ENCODE results near the gene IL18BP.

IL18BP gene

DNA sequence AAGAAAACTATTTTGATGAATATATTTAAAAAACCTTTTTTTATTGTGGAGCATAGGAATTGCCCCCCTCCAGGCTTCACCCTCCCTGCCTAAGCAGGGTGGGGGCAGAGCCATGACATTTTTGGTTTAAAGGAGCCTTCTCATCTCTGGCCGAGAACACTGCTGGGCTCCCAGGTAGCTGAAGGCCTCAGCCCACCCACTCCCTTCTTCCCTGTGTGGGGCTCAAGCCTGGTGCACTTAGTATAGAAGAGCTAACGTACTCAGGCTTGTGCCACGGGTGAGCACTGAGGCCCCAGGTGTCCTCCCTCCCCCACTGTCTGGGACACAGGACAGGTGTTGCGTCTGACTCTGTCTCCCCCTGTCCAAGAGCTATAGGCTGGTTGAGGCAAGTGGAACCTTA lies 2.2 kb upstream of the IL18BP start:
- DNase-seq (ENCODE audit: extremely low read depth in 1 of 2, low read depth in 1 of 2), result no peak

DNA sequence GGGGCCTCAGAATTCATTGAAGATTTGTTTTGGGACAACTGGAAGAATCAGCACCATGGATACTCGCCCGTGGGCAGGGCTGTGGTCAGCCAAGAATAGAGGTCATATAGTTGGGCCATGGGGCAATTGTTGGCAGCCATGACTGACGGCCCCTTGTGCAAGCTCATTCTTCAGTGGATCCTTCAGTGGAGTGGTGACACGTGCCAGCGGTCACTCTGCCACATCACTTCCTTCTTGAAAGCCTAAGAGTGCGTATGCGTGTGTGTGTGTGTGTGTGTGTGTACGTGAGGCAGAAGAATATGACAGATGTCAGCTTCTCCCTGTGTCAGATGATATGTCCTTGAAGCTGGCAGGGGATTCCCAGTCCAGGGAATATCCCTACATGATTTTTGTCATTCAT lies 1.8 kb upstream of the IL18BP start:
- DNase-seq (ENCODE audit: extremely low read depth in 1 of 2, low read depth in 1 of 2), result no peak

DNA sequence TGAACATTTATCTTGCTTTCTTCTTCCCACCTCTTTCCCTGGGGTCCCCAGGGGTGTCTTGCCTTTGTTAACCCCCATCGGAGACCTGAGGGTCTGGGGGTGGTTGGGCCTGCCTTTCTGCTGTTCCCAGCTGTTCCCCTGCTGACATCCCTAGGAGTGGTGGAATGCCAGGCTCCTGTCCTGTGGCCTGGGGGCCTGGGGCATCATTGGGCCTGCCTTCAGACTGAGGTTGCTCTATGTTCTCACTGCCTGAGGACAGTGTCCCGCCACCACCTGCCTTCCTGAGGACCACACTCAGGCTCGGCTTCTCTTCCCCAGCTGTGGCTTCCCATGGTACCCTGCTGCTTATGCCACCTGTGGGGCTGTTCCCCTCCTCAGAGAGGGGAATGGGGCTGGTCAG lies 1.1 kb upstream of the IL18BP start:
- no peak for DNase-seq (ENCODE audit: extremely low read depth in 1 of 2, low read depth in 1 of 2)

DNA sequence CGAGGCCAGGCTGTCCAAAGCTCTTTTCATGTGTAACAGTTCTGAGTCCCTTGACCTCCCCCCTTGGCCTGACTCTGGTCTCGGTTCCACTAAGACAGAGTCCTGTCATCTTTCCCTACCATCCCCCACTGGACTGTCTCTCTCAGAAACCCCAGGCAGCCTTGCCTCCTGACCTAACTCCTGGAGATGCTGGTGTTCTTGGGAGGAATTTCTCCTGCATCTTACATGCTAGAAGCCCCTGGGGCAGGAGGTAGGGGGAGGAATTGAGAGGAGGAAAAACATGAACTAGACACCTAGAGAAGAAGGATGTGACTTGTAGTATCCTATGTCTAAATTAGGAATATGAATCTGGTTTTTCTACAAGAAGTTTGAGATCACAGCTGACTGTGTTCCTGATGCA lies 648 bp upstream of the IL18BP start:
- DNase-seq (ENCODE audit: extremely low read depth in 1 of 2, low read depth in 1 of 2), result no peak

DNA sequence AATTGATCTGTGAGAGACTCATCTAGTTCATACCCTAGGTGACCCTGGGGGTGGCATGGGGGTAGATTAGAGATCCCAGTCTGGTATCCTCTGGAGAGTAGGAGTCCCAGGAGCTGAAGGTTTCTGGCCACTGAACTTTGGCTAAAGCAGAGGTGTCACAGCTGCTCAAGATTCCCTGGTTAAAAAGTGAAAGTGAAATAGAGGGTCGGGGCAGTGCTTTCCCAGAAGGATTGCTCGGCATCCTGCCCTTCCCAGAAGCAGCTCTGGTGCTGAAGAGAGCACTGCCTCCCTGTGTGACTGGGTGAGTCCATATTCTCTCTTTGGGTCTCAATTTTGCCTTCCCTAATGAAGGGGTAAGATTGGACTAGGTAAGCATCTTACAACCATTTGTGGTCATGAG lies 653 bp downstream of the IL18BP start:
- DNase-seq (ENCODE audit: extremely low read depth in 1 of 2, low read depth in 1 of 2), result no peak

DNA sequence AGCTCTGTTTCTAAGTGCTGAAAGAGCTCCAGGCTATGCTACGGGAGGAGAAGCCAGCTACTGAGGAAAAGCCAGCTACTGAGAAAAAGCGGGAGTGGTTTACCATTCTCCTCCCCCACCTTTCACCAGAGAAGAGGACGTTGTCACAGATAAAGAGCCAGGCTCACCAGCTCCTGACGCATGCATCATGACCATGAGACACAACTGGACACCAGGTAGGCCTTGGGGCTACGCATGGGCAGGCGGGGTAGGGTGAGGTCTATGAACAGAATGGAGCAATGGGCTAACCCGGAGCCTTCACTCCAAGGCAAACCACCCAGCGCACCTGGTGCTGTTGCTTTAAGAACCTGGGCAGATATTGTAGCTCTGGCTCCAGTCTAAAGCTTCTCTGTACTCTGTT lies 1.1 kb downstream of the IL18BP start:
- no peak for DNase-seq (ENCODE audit: extremely low read depth in 1 of 2, low read depth in 1 of 2)

DNA sequence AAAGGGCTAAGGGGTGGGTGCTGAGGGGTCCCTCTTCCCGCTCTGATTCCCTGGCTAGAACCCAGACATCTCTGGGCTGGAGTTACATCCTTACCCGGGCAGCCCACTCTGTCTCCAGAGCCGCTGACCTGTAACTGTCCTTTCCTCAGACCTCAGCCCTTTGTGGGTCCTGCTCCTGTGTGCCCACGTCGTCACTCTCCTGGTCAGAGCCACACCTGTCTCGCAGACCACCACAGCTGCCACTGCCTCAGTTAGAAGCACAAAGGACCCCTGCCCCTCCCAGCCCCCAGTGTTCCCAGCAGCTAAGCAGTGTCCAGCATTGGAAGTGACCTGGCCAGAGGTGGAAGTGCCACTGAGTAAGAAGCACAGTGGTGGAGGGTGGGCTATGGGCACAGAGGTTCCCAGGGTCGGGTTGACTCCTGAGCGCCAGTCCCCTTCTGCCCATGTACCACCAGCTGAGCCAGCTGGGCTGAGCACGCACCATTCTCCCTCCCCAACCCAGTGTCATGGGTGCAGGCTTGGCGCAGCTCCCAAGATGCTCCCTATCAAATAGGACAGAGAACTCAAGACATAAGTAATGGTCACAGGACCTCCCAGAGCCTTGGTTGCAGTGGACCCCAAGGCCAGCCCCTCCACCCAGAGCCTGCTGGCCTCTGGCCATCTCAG lies 1.6 kb downstream of the IL18BP start:
- DNase-seq (ENCODE audit: extremely low read depth in 1 of 2, low read depth in 1 of 2), result no peak

DNA sequence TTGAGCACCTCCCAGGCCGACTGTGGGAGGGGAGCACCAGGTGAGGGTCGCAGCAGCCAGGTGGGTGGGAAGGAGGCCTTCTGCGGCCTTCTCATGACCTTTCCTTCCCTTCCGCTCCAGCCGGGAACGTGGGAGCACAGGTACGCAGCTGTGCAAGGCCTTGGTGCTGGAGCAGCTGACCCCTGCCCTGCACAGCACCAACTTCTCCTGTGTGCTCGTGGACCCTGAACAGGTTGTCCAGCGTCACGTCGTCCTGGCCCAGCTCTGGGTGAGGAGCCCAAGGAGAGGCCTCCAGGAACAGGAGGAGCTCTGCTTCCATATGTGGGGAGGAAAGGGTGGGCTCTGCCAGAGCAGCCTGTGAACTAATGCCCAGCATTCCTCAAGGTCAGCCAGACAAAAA lies 2.6 kb downstream of the IL18BP start:
- no peak for DNase-seq (ENCODE audit: extremely low read depth in 1 of 2, low read depth in 1 of 2)

DNA sequence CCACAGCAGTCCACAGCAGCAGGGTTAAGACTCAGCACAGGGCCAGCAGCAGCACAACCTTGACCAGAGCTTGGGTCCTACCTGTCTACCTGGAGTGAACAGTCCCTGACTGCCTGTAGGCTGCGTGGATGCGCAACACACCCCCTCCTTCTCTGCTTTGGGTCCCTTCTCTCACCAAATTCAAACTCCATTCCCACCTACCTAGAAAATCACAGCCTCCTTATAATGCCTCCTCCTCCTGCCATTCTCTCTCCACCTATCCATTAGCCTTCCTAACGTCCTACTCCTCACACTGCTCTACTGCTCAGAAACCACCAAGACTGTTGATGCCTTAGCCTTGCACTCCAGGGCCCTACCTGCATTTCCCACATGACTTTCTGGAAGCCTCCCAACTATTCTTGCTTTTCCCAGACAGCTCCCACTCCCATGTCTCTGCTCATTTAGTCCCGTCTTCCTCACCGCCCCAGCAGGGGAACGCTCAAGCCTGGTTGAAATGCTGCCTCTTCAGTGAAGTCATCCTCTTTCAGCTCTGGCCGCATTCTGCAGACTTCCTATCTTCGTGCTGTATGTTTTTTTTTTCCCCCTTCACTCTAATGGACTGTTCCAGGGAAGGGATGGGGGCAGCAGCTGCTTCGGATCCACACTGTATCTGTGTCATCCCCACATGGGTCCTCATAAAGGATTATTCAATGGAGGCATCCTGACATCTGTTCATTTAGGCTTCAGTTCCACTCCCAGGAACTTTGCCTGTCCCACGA lies 3.3 kb downstream of the IL18BP start:
- no peak for DNase-seq (ENCODE audit: extremely low read depth in 1 of 2, low read depth in 1 of 2)

DNA sequence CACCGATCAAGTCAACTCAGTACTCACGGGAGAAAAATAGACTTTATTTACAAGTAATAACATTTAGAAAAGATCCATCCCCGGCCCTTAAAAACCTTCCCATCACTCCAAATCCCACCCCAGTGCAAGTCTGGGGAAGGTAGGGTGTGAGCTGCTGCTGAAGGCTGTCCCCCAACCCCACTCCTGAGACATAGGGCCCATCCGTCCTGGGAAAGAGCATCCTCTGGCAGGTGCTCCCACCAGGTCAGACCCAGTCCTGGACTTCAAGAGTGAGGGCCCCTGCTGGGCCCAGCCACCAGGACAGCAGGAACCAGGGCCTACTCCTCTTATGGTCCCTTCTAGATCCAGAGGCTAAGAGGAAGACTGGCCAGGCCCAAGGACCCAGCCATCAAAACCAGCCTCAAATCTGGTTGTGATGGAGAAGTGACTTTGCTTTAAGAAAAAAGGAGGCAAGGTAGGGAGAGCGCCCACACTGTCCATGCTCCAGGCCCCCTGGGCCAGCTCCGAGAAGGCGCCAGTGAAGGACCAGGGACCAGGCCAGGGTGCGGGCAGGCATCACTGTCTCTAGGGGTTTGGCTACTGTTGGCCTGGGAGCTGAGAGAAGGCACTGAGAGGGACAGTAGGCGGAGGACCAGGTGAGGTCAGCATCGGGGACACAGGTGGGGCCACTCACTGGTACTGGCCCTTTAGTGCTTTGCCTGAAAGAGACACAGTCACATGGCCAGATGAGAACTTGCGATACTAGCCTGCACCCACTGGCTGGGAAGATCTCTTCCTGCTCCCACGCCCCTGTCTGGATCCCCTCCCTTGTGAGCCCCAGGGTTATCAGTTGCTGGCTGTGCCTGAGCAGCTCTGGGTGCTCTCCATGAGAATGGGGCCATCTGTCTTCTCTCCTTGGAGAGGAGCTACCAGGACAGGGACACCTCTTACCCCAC lies 4.4 kb downstream of the IL18BP start:
- DNase-seq (ENCODE audit: extremely low read depth in 1 of 2, low read depth in 1 of 2), result no peak

DNA sequence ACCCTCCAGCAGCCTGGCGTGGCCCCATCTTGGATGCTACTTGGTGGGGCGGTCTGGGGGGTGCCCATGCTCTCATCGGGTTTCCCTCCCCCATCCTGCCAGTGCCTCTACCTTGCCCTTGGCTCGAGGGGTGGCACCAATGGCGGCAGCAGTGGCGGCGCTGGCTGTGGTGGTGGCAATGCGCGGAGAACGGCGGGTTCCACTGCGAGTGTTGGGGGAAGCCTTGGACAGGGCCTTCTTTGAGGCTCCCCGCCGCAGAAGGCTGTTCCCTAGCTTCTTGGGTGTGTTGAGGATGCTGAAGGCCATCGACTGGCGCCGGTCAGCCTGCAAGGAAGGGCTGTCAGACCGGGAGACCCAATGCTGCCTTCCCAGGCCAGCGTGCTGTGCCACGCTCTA lies 5.1 kb downstream of the IL18BP start:
- DNase-seq (ENCODE audit: extremely low read depth in 1 of 2, low read depth in 1 of 2), result no peak

DNA sequence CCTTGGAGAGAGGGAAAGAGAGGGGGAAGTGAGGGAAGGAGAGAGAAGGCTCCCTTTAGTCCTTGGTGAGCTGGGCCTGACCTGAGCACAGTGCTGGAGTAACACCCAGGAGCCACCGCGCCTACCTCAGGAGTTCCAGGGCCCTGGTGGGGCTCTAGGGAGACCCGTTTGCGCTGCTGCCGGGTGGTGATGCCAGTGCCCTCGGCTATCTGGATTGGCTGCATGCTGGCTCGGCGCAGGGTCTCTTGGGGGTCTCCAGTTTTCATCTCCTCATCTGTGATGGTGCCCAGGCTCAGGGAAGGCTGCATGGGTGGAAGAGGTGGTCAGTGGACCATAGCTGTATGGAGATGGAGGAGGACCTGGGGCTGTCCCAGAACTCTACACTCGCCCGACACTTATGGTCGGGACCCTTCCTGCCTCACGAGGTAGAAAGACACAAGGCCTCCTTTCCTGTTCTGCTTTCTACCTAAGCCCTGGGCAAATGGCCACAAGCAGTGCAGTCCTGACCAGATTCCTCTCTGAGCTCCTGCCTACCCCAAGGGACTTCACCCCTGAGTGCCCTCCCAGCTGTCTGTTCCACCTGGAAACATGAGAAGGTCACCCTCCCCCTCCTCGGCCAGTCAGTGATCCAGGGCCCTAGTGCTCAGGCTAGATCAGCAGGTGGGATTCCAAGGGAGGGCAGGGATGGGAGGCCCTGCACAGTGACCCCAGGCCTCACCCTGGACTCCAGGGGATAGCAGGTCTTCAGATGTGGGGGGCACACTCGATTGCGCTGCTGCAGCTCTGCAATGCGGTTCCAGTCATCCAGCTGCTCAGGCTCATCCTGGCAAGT lies 6.0 kb downstream of the IL18BP start:
- DNase-seq (ENCODE audit: extremely low read depth in 1 of 2, low read depth in 1 of 2), result no peak

DNA sequence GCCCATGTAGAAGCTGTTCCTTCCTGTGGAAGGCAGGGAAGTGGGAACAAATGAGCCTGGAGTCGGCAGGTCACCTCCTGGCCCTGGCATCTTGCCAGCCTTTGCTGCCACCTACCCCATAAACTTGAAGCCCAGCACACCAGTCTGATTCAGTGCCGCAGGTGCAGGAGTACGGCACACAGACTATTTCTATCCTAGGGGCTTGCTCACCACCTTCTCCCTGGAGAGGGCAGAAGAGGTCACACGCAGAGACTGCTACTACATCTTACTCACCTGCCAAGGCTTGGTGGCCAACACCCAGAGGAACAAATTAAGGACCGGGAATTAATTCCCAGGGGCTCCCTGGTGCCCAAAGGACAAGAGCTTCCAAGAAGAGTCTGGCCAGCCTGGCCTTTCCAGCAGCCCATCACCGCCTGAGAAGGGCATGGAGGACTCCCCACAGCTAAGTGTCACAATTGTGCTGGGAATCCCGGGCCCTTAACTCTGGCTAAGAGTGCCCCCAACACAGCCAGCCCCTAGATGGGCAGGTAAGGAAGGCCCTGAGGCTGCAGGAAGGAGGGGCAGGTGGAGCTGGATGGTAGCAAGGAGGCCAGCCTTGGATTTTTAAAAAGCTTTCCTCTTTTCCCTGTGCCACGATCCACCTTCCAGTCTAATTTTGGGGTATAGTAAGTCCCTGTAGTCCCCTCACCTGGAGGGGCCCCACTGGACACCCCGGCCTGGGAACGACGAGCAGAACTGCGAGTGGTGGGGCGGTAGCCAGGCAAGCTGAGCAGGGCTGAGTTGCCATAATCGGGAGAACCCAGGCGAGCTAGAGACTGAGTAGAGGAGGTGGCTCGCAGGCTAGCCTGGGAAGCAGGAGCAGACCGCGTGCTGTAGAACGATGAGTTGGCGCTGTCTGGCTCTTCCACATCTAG lies 6.9 kb downstream of the IL18BP start:
- DNase-seq (ENCODE audit: extremely low read depth in 1 of 2, low read depth in 1 of 2), result no peak

DNA sequence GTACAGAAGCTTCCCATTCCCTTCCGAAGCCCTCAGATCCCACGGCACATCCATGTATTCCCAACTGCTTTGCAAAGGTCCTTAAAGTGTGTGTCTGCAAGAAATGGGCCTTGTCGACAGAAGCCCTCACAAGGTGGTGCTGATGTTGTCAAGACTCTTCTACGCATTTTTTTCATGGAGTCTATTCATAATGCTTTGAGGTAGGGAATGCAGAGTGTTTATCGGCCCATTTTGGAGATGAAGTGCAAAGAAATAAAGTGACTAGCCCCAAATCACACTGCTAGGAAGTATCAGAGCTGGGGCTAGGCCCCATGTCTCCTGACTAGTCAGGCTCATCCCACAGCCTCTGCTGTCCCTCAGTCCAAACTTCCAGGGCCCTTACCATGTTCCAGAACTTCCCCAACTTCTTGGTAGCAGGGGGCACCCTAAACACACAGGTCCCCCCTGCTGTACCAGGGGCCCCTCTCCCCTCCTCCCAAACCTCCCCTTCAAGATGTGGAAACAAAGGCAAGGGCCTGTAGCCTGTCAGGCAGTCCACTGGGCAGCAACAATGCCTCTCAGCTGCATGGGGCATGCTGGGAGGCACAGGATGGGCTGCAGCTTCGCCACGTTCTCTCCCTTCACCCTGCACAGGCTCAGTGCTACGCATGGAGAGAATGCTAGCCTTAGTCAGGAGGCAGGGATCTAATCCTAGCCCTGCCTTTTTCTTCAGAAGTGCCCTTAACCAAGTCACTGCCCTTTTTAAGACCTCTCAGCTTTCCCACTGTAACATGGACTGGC lies 7.8 kb downstream of the IL18BP start:
- DNase-seq (ENCODE audit: extremely low read depth in 1 of 2, low read depth in 1 of 2), result no peak

DNA sequence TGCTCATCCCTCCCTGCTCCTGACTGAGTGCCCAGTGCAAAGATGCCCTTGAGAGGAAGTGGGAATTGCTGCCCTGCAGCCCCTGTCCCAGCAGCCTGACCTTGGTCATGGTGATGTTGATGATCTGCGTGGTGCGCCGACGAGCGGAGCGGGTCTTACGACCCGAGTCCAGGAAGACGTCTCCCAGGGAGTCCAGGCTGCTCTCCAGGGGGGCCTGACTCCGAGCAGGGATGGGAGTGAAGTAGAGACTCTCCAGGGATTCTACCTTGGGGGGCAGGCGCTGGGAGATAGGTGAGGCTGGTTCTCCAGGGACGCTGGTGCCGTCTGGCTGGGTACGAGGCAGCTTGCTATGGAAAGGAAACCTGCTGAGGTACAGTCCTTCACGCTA lies 8.4 kb downstream of the IL18BP start:
- no peak for DNase-seq (ENCODE audit: extremely low read depth in 1 of 2, low read depth in 1 of 2)

DNA sequence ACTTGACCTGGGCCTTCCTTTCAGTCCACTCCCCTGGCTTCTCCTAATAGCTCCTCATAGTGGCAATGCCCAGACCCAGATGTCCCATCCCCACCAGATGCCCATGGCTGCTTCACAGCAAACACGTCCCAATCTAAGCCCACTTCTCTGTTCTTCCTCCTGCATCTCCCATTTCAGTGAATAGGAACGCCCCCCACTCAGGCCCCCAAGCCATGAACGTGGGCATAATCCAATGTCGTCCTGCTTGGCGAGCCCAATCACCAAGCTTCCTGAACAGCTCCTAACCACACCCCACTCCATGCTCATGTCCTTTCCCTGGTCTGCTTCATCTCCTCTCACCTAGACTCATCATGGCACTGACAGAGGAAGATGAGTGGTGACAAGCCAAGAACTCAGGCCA lies 8.9 kb downstream of the IL18BP start:
- DNase-seq (ENCODE audit: extremely low read depth in 1 of 2, low read depth in 1 of 2), result no peak

DNA sequence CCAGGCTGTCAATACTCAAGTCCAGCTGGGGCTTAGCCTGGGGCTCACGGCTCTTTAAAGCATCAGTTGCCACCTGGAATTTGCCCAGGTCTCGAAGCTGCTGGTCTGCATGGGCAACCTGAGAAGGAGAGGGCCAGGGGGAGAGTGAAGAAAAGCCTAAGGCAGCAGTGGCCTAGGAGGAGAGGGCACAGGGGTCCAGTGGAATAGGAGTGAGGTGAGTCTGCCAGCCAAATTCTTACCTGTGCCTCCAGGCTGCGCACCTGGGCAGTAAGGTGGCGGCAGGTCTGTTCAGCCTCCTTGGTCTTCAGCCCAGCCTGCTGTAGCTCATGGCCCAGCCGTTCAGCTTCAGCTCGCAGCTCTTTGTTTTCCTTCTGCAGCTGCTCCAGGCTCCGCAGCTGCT lies 10.0 kb downstream of the IL18BP start:
- DNase-seq (ENCODE audit: extremely low read depth in 1 of 2, low read depth in 1 of 2), result no peak

DNA sequence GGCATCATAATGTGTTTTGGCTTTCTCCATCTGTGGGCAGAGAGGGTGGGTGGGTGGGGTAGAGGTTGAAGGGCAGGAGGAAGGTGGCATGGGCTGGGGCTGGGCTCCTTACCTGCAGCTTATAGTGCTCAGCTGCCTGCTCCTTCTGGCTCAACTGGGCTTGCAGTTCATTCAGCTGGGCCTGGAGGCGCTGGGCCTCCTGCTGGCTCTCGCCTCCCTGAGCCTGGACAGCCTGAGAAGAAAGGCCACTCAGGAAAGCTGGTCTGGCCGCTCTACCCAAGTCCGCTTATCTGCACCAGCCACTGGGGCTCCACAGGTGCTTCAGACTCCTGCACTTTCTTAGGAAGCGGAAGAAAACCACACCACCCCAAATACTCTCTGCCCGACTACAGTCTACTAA lies 10.4 kb downstream of the IL18BP start:
- no peak for DNase-seq (ENCODE audit: extremely low read depth in 1 of 2, low read depth in 1 of 2)
